HG03066 (cell line): ENCODE data around the gene BLOC1S4.
"Not testable (repeated sequence)": the region's sequence is repeated elsewhere in the genome, so short reads cannot be mapped to it uniquely, and the experiment has no call there.

Experiments
- ATAC-seq: cut with Tn5 transposase; IDR thresholded peaks from one replicate; pipeline ENCODE4 v1.9.1; 2021; ENCODE audit warnings: low read depth; ENCODE audit not compliant: unreplicated experiment

The BLOC1S4 gene

DNA sequence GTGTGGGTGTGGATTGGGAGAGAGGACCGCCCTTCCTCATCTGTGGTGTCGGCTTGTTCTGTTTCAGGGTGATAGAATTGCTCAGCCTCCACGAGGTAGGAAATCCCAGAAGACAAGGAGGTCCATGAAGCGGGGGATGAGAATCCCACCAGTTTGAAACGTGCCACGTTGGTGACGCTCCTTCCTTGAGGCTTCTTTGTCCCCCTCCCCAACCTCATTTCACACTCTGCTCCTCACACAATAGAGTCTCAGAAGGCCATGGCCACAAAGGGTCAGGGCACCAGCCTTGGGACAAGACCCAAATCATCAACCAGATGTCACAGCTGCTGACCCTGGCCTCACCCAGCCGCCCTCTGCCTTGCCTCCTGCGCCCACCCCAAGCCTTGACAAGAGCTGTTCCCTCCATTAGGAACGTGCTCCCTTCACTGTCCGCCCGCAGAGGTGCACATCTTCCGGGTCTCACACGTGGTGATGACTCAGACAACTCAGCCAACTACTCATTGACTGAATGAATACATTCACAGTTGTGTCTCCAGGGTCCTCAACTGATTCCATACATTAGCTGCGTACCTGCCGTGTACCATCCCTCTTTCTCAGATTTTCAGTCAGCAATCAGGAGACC, 18.3 kb downstream of the BLOC1S4 start:
- ATAC-seq: no peak

DNA sequence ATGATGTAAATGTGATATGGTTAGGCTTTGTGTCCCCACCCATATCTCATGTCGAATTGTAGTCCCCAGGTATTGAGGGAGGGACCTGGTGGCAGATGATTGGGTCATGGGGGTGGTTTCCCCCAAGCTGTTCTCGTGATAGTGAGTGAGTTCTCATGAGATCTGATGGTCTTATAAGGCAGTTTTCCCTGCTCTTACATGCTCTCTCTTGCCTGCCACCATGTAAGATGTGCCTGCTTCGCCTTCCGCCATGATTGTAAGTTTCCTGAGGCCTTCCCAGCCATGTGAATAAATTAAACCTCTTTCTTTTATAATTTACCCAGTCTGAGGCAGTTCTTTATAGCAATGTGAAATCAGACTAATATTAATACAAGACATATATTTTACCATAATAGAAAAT, 23.9 kb downstream of the BLOC1S4 start:
- no peak for ATAC-seq

DNA sequence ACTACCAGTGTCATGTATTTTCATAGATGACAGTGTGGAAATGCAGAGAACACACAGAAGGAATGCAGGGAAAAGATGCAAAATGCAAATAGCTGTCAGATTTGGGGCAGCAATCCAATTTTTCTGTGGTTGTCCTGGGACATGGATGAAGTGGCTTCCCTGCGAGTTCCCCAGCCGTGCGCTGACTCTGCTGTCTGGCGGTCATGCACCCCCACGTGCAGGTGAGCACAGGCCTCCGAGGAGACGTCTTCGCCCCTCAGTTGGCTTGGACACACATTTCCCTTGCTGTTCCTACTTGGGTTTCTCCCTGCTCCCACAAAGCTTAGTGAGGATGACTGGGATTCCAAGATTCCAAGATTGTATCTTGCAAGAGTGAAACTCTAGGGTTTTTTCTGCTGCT, 24.4 kb downstream of the BLOC1S4 start:
- ATAC-seq: no peak

DNA sequence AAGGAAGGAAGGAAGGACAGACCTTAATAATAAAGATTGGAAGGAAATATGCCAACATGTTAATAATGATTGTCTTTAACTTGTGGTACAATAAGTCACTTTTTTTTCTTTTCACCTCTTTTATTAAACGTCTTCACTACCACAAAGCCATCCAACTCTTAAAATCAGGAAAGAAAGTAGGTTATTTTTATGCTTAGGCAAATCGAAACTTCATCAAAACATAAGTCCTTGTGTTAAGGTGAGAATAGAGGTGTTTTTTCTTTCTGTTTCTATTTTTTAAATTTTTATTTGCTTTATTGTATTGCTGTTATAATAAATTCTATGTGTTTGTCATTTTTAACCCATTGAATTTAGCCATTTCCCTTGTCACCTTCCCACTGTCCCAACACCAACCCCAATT, 26.5 kb downstream of the BLOC1S4 start:
- no peak for ATAC-seq

DNA sequence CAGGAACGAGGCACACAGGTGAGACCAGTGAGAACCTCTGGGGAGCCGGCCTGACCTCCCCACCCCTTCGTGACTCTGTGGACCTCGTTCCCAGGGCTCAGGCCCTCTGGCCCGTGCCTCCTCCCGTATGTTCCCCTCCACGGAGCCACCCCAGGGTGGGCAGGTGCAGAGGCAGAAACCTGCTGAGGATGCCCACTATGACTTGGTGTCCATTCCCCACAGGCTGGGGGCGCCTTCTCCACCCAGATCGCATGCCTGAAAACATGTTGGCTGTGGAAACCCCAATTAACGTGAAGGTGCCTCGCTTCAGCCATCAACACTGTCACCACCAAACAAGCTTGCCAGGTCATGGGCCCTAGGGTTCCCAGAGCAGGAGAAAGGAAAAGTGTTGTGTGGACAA, 27.0 kb downstream of the BLOC1S4 start:
- ATAC-seq: no peak

DNA sequence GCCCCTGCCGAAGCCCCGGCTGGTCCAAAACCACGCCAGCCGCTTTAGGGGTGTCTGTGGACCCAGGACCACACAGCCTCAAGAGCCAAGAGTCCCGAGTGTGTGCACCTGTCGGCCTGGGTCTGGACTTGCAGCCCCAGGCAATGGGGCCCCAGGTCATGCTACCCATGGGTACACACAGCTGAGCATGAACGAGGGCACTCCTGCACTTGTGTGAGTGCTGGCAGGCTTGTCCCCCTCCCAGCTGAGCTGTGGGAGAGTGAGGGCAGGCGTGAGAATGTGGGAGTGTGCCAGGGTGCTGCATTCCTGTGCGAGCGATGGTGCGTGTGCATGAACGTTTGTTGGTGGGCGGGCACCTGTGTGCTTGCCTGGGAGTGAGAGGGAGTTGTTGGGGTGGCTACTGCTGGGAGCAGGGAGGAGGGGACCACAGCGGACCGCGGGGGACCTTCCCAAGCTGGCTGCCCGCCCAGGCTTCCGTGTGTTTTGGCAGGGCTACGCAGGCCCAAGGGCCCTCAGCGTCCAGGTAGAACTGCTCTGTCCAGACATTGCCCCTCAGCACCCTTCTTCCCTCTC, 30.8 kb downstream of the BLOC1S4 start:
- no peak for ATAC-seq

DNA sequence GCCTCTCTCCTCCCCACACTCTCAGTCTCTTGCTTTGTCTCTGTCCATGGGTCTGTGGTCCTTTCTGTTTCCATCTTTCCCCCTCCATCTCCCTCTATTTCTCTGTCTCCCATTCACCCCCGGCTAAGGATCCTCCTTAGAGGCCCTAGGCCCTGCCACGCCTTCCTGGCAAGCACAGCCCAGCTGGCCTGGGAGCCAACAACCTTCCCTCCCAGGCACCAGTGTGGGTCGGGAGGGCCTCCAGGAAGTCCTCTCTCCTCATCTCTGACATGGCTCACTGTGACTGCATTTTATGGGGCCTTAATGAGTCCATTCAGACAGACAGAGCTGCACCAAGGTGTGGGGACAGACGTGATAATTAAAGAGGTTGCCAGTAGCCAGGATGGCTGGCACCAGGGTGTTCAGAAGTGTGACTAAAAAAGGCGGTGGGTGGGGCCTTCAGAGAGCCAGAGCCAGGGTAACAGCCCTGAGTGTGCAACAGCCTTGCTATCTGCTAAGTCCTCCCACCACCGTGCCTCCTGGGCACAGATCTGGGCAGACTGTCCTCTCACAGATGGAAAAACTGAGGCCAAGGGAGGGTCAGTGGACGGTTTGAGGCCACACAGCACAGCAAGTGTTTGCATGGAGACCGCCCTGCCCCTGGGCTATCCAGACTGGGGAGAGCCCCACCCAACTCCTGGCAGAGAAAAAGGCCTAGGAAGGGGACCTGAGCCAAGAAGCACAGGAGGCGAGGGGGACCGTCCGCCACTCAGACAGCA, 31.5 kb downstream of the BLOC1S4 start:
- ATAC-seq: no peak

DNA sequence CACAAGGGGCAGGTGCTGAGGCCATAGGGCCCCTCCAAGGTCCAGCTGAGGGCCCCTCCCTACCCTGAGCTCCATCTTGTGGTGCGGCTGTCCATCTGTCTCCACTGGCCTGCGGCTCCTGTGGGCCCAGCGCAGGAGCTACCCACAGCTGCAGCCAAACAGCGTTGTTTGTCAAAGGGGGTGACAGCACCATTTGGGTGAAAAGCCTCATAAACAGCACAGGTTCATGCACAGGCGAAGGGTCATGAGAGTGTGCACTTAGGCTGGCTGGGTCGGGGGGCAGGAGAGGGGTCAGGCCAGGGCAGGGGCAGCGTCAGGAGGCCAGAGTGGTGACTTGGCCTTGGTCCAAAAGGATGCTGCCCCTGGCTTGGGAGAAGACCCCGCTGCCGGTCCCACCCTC, 32.3 kb downstream of the BLOC1S4 start:
- ATAC-seq: no peak

DNA sequence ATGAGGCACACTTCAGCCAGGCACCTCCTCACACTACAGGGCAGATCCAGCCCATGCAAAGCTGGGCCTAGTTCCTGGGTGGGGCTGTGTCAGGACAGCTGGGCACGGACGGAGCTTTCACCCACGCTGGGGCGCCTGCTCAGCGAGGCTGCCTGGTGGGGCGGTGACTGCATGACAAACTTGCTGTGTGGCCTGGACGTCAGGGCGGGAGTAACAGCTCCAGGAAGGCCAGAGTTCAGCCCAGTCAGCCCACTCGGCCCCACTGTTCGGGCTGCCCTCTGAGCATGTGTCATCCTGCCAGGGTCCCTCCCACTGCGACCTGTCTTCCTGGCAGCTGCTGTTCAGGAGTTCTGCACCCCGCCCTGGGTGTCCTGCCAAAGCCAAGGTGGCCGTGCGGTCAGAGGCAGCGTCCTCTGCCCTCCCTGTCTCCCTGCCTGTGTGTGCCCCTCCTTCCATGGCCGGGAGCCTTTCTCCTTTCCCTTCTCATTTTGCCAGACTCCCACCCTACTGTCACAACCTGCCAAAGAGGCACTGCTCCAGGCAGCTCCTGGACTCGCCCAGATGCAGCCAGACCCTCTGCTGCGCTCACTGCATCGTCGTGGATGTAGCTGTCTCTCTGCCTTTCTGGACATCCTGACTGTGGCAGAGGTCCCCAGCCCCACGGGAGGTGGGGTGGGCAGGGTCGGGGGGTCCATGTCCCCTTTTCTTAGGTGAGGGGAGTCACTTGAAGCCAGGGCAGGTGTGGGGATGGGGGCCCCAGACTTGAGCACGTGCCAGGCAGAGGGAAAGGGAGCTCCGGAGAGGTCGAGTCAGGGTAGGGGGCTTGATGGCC, 33.6 kb downstream of the BLOC1S4 start:
- ATAC-seq: no peak

DNA sequence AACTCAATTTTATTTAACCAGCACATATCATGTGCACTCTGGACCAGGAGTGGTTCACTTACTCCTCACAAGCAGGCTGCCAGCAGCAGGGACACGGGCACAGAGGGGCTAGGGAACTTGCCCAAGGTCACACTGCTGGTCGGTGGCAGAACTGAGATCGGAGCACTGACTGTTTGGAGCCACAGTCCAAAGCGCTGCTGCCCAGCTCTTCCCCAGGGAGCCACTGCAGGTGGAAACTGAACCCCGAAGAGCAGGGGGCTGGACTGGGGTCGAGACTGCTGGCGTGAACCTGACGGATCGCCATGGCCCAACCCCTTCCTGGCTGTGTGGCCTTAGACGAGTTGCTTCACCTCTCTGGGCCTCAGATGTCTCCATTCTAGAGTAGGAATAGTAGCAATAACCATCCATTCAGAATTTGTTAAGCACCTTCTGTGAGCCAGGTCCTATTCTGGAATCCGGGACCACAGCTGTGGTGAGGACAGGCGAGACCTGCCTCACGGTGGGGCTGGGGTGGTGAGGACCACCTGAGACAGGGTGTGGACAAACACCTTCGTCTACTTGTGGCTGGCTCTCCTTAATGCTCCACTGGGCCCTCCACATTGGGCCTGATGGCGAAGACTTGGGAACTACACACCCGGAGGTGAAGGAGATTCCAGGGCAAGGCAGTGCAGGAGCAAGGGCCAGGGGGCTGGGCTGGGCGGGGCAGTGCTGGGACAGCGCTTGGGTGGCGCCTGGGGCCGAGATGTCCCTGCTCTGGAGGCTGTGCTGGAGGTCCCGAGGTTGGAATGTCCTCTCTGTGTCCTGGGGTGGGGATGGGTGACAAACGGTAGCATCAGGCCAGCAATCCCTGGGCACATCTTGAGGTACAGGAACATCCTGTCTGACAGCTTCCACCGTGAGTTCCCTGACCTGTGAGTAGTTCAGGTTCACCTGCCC, 34.6 kb downstream of the BLOC1S4 start:
- no peak for ATAC-seq

DNA sequence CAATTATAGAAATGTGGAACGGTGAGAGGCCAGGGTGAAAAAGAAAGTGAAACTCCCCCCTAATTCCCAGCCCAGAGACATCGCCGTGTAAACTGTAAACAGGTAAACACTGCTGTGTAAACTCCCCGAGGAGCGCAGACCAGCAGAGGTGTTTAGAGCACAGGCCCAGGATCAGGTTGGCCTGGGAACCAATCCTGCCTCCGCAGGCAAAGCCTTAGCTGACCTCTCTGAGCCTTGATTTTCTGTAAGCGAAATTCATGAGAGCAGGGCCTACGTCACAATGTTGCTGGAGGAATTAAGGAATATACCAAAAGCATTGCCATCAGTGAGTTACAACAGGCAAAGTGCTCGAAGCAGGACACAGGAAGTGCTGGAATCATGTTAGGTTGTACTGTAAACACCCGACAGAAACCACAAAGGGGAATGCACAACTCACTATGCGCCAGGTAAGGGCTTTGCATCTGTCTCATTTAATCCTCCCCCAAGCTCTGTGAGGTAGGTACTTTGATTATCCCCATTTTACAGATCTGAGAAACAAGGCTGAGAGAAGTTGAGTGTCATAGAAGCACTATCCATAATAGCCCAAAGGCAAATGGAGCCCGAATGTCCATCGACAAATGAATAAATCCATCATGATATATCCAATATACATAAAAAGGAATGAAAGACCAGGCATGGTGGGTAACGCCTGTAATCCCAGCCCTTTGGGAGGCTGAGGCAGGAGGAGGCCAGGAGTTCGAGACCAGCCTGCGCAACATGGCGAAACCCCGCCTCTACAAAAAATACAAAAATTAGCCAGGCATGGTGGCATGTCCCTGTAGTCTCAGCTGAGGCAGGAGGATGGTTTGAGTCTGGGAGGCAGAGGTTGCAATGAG, 35.9 kb downstream of the BLOC1S4 start:
- ATAC-seq: no peak

DNA sequence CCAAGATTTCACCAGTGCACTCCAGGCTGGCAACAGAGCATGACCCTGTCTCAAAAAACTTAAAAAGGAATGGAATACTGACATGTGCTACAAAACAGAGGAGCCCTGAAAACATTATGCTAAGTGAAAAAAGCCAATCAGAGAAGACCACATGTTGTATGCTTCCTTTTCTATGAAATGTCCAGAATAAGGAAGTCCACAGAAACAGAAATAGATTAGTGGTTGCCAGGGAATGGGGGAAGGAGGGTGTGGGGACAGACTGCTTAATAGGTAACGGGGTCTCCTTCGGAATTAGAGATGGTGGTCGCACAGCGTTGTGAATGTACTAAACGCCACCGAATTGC, 36.5 kb downstream of the BLOC1S4 start:
- ATAC-seq: no peak

DNA sequence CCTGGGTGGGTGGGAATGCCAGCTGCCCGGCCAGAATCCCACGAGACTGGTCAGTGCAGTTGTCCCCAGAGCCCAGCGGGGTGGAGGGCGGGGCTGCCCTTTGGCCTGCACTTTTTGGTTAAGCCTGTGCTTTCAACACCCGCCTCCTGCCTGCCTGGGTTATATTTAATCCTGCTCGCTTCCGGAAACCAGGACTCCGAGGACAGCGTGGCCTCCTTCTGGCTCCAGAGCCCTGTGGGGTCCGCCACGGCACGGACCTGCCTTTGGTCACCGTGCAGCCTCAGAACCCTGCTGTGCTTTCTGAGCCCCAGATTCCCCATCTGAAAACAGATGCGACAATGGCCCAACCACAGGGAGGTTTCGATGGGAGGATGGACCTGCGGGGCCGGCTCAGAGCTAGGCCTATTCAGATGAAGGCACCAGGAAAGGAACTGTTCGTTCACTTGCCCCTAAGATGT, 37.2 kb downstream of the BLOC1S4 start:
- ATAC-seq: no peak

DNA sequence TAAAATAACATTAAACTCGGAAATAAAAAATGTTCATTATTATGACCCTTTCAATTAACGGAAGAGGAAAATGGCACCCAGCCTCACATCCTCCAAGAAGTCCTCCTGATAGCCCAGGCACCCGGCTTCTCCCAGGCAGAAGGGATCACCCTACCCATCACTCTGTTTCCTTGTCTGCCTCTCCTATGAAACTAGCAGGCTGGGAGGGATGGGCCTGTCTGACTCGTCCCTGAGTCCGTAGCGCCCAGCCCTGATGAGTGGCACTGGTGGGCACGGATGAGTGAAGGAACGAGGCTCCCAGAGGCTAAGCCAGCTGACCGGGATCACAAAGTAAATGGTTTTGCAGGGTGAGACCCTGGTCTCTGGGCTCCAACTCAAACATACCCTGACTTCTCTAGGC, 37.9 kb downstream of the BLOC1S4 start:
- ATAC-seq: no peak

DNA sequence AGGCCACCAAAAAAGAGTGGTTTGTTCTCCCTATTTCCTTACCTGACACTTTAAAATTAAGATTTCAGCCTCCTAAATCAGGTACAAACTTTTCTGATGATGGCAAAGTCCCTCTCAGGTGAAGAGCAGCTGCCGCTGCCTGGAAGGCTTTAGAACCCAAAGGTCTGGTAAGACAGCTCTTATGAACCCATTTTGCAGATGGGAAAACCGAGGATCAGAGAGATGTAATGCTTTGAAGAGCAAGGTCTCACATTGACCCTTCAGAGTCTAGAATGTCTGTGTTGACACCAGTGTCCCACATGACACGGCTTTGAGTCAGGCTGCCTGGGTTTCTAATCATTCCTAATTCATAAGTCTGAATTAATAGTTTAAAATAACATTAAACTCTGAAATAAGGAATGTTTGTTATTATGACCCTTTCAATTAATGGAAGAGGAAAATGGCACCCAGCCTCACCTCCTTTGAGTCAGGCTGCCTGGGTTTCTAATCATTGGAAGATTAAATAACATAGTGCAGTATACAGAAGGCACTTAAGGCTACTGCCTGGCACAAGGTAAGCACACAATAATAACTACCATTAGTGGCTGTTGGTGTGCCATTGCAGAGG, 38.6 kb downstream of the BLOC1S4 start:
- ATAC-seq: no peak

DNA sequence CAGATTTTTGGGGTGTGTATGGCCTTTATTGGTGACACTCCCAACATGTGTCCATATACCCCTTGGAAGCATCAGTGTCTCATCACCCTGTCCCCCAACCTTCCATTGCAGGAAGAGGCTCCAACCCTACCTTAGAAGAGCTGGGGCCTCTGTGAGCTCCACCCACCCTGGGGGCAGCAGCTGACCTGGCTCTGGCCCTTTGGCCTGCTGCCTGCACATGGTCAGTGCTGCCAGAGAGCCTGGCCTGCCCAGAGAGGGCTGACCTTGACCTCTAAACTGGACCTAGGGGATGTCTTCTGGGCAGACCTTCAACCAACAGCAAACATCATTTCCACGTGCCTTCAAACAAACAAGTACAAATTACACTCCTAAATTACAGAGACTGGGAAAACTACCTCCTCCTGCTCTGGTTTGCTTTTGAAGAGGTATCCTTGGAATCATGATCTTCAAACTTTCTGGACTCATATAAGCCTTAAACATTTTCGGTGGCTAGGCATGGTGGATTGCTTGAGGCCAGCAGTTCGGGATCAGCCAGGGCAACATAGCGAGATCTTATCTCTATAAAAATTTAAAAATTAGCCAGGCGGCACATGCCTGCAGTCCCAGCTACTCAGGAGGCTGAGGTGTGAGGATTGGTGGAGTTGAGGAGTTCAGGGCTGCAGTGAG, 39.2 kb downstream of the BLOC1S4 start:
- ATAC-seq: no peak

DNA sequence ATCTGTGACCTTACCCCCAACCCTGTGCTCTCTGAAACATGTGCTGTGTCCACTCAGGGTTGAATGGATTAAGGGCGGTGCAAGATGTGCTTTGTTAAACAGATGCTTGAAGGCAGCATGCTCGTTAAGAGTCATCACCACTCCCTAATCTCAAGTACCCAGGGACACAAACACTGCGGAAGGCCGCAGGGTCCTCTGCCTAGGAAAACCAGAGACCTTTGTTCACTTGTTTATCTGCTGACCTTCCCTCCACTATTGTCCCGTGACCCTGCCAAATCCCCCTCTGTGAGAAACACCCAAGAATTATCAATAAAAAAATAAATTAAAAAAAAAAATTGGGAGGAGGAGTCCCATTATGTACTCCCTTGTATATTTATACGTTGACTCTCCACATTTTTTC, 40.4 kb downstream of the BLOC1S4 start:
- ATAC-seq: not testable (repeated sequence)

DNA sequence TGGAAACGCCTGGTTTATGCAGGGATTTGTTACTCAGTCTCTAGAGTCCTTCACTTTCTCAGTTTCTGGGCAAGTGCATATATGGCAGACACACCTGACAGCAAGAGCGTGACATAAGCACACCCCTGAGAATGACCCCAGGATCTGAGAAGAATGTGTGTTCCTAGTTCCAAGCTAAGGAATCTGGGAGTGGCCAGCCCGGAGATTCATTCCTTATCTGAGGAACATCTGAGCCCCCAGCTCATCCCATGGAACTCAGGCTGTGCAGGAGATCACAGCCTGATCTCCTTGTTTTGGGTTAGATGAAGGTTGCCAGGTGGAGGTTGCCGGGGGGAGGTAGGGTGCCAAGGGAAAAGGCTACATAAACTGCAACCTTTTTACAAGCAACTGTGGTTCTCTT, 42.8 kb downstream of the BLOC1S4 start:
- no peak for ATAC-seq
